BJ (cell line): ENCODE data around the gene SH2D7. TPM values are rescaled to one million over a fixed set of nuclear protein-coding genes. Genes with fewer than 3 reads are reported as not detected.

Experiments used
- CTCF ChIA-PET: fragments of 350-600 bp; formaldehyde crosslinking; extraction: SDS; loops from one replicate; lab custom pipeline; 2021; ENCODE audit warnings: antibody characterized with exemption, inconsistent platforms; lab: Yijun Ruan, JAX
- POLR2A ChIA-PET: fragments of 300-600 bp; sonication (Branson Sonifier 250); formaldehyde crosslinking; extraction: SDS; loops from one replicate; lab custom pipeline; 2021; ENCODE audit warnings: antibody characterized with exemption; lab: Charles Lee
- DNase-seq: peaks from one replicate; pipeline ENCODE4 v3.0.0-alpha.2; 2011; ENCODE audit warnings: low read depth
- H3K27me3 ChIP-seq: 2 replicates; pipeline ENCODE4 v1.6.0; 2011; ENCODE audit warnings: low read length; ENCODE audit not compliant: control insufficient read depth, insufficient read depth
- H3K36me3 ChIP-seq: 2 replicates; pipeline ENCODE4 v1.5.1; 2011; ENCODE audit warnings: low read length; ENCODE audit not compliant: control insufficient read depth, insufficient read depth
- H3K4me3 ChIP-seq: 2 replicates; pipeline ENCODE4 v1.5.1; 2011; ENCODE audit warnings: low read depth, mild to moderate bottlenecking, control low read depth, low read length
- polyA plus RNA-seq: library from polyadenylated mRNA; depleted of rRNA; stranded (reverse); fragments of >200 nt; gene quantifications from 2 replicates; pipeline ENCODE4 v1.2.3, GENCODE V29; 2011
- TF ChIP-seq, protein P1 (sequence below): IDR thresholded peaks from 2 replicates; pipeline ENCODE4 v1.5.1; 2011; ENCODE audit warnings: low read depth, mild to moderate bottlenecking, control low read depth, inconsistent platforms, low read length, moderate library complexity; ENCODE audit not compliant: insufficient read depth

SH2D7 gene
- polyA plus RNA-seq, 1 experiment = not detected

- Histone ChIP-seq H3K4me3 (no peak overlapping the region), H3K36me3 (no peaks in the 10 kb centered on the region), H3K27me3 (no peaks in the 10 kb centered on the region)
- ChIA-PET POLR2A (no interaction called here), CTCF (interaction anchor here (0.7 to 2.7 kb wide), 6 partner anchors 10 to 108 kb away, joined by 3 to 13 read pairs (median 4); partner anchors contain the start of gene TBC1D2B)
- TF ChIP-seq, protein P1, sequence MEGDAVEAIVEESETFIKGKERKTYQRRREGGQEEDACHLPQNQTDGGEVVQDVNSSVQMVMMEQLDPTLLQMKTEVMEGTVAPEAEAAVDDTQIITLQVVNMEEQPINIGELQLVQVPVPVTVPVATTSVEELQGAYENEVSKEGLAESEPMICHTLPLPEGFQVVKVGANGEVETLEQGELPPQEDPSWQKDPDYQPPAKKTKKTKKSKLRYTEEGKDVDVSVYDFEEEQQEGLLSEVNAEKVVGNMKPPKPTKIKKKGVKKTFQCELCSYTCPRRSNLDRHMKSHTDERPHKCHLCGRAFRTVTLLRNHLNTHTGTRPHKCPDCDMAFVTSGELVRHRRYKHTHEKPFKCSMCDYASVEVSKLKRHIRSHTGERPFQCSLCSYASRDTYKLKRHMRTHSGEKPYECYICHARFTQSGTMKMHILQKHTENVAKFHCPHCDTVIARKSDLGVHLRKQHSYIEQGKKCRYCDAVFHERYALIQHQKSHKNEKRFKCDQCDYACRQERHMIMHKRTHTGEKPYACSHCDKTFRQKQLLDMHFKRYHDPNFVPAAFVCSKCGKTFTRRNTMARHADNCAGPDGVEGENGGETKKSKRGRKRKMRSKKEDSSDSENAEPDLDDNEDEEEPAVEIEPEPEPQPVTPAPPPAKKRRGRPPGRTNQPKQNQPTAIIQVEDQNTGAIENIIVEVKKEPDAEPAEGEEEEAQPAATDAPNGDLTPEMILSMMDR = no peak
- no peak for DNase-seq
Measured at GRCh38 chr15:78067328-78068228, 24.8 kb upstream of the SH2D7 start.

DNA sequence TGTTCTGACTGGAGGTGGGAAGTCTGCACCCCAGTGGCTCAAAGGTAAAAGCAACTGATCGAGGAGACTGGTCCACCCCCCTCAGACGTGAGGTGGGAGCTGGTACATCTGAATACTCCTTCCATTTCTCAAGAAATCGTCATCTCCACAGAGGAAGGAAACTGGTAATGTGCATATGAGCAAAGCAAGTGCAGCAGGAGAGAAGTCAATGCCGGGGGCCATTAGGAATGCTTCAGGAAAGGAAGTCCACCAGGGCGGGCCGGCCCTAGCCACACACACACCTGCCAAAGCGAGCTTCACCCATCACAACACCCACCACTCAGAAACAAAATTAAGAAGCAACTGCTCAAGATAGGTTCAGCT, 23.3 kb upstream of the SH2D7 start:
- Histone ChIP-seq H3K36me3 (no peaks in the 10 kb centered on the region), H3K27me3 (no peaks in the 10 kb centered on the region), H3K4me3 (no peak overlapping the region)
- DNase-seq = no peak
- CTCF ChIA-PET = interaction anchor here (1.0 to 2.7 kb wide), 3 partner anchors 40 to 171 kb away, joined by 3 to 8 read pairs (median 4); no protein-coding TSS in a partner anchor
- TF ChIP-seq, protein P1 = no peak
- POLR2A ChIA-PET = no interaction called here

GRCh38 chr15:78069462-78070029, 22.8 kb upstream of the SH2D7 start:
- TF ChIP-seq, protein P1 = no peak
- Histone ChIP-seq H3K4me3 (no peak overlapping the region), H3K27me3 (no peaks in the 10 kb centered on the region), H3K36me3 (no peaks in the 10 kb centered on the region)
- POLR2A ChIA-PET = no interaction called here
- DNase-seq = no peak
- CTCF ChIA-PET = interaction anchor here (0.7 to 2.7 kb wide), 4 partner anchors 18 to 171 kb away, joined by 3 to 8 read pairs (median 4); no protein-coding TSS in a partner anchor

DNA sequence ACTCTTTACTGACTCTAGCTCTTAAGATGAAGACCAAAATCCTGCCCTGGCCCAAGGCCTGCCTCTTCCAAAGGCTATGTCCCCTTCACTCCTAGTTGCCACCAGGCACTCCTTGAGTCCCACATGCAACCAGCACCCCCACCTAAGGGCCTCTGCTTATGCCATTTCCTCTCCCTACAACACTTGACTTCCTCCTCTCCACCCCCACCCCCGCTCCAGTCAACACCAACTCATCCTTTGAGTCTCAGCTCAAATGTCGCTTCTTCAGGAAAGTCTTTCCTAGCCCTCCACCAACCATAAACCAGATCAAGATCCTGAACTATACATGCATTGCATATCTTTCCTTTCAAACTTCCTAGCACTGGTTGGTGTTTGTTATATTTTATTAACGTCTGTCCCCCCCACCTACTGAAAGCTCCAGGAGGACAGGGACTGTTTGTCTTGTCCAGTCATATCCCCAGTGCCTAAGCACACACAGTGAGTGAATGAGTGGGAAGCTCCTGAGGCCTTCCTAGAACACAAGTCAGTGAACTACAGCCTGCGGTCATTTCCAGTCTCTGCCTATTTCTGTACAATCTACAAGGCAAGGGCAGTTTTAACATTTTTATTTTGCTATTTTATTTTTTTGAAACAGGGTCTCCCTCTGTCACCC, 22.2 kb upstream of the SH2D7 start:
- H3K27me3 ChIP-seq = no peaks in the 10 kb centered on the region
- no peak overlapping the region for H3K4me3 ChIP-seq
- DNase-seq = no peak
- POLR2A ChIA-PET = no interaction called here
- TF ChIP-seq, protein P1 = no peak
- no peaks in the 10 kb centered on the region for H3K36me3 ChIP-seq
- CTCF ChIA-PET = interaction anchor here (0.7 to 2.7 kb wide), 4 partner anchors 18 to 110 kb away, joined by 3 to 8 read pairs (median 4); no protein-coding TSS in a partner anchor
